Measurements from ENCODE around the gene EEIG2. TPM values are rescaled to one million over a fixed set of nuclear protein-coding genes. Genes with fewer than 3 reads are reported as not detected.

The EEIG2 gene
- total RNA-seq, 1 donor from 2014 or later: 20.0 TPM

DNA sequence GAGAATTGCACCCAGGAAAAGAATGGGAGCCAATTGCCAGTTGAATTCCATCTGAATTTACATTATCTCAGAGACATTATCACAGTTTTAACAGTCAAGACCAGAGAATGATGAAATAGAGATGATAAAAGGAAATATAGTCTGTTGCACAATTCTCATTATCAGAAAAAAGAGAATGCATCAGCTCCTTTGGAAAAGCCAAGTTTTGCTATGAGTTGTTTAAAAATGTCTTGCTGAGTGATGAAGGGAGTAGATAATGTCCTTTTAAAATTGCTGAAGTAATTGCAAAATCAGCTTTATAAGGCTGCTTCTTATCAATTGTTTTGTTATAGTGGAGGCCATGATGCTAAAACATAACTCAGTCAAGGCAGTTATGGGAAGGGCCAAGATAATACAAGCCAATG lies 37.9 kb upstream of the EEIG2 start:
- intact Hi-C loops (cut with DNase I): no loop called here
- ATAC-seq: no peak
- Histone ChIP-seq H3K27me3 (ENCODE audit: low read depth) (no peaks in the 10 kb centered on the region), H3K36me3 (no peaks in the 10 kb centered on the region), H3K9me3 (no peaks in the 10 kb centered on the region), H3K27ac (no peak overlapping the region), H3K4me1 (no peaks in the 10 kb centered on the region), H3K4me3 (no peak overlapping the region)
- DNase-seq: no peak
- TF ChIP-seq, protein P1, sequence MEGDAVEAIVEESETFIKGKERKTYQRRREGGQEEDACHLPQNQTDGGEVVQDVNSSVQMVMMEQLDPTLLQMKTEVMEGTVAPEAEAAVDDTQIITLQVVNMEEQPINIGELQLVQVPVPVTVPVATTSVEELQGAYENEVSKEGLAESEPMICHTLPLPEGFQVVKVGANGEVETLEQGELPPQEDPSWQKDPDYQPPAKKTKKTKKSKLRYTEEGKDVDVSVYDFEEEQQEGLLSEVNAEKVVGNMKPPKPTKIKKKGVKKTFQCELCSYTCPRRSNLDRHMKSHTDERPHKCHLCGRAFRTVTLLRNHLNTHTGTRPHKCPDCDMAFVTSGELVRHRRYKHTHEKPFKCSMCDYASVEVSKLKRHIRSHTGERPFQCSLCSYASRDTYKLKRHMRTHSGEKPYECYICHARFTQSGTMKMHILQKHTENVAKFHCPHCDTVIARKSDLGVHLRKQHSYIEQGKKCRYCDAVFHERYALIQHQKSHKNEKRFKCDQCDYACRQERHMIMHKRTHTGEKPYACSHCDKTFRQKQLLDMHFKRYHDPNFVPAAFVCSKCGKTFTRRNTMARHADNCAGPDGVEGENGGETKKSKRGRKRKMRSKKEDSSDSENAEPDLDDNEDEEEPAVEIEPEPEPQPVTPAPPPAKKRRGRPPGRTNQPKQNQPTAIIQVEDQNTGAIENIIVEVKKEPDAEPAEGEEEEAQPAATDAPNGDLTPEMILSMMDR (IDR thresholded peaks at IDR 0.05): no peak

DNA sequence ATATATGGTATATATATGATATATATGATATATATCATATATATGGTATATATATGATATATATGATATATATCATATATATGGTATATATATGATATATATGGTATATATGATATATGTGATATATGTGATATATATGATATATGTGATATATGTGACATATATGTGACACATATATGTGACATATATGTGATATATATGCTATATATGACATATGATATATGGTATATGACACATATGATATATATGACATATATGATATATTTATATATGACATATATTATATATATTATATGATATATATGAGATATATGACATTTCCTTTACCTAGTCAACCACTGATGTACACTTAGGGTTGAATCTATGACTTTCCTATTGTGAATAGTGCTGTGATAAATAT lies 36.1 kb upstream of the EEIG2 start:
- no peaks in the 10 kb centered on the region for H3K36me3 ChIP-seq
- intact Hi-C loops (cut with DNase I): no loop called here
- H3K4me3 ChIP-seq: no peak overlapping the region
- ATAC-seq (no peak), DNase-seq (no peak)
- H3K4me1 ChIP-seq: no peaks in the 10 kb centered on the region
- H3K9me3 ChIP-seq: no peaks in the 10 kb centered on the region
- no peaks in the 10 kb centered on the region for H3K27me3 ChIP-seq (ENCODE audit: low read depth)
- TF ChIP-seq, protein P1 (IDR thresholded peaks at IDR 0.05): no peak
- H3K27ac ChIP-seq: no peak overlapping the region

DNA sequence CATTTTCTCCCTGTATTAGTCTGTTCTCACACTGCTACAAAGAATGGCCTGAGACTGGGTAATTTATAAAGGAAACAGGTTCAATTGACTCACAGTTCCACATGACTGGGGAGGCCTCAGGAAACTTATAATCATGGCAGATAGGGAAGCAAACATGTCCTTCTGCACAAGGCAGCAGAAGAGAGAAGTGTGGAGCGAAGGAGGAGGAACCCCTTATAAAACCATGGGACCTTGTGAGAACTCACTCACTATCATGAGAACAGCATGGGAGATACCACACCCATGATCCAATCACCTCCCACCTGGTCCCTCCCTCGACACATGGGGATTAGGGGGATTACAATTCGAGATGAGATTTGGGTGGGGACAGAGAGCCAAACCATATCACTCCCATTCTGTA lies 35.2 kb upstream of the EEIG2 start:
- Histone ChIP-seq H3K27me3 (ENCODE audit: low read depth) (no peaks in the 10 kb centered on the region), H3K4me3 (no peak overlapping the region), H3K36me3 (no peaks in the 10 kb centered on the region), H3K9me3 (no peaks in the 10 kb centered on the region), H3K4me1 (no peaks in the 10 kb centered on the region), H3K27ac (no peak overlapping the region)
- ATAC-seq (no peak), DNase-seq (no peak)
- intact Hi-C loops (cut with DNase I): no loop called here
- TF ChIP-seq, protein P1 (IDR thresholded peaks at IDR 0.05): no peak

DNA sequence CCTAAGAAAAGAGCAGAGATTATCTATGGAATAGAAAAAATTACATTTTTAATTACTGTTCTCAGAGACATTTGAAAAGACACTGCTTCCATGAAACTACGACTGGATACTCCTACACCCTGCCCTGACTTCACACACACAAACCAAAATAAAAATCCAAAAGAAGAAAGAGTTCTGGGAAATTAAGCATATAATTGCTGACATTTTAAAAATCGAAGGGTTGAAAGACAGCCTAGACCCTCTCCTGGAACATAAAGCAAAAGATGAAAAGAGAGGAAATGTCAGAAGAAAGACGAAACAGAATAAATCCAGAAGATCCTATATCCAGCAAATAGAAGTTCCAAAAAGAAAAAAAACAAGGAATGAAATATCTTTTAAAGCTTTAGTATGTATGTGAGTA lies 32.8 kb upstream of the EEIG2 start:
- Histone ChIP-seq H3K27ac (no peak overlapping the region), H3K4me1 (peaks cover 7% of the 10 kb centered on the region), H3K36me3 (no peaks in the 10 kb centered on the region), H3K27me3 (ENCODE audit: low read depth) (no peaks in the 10 kb centered on the region), H3K4me3 (no peak overlapping the region), H3K9me3 (no peaks in the 10 kb centered on the region)
- no peak for ATAC-seq
- intact Hi-C loops (cut with DNase I): no loop called here
- TF ChIP-seq, protein P1 (IDR thresholded peaks at IDR 0.05): no peak
- DNase-seq: no peak

DNA sequence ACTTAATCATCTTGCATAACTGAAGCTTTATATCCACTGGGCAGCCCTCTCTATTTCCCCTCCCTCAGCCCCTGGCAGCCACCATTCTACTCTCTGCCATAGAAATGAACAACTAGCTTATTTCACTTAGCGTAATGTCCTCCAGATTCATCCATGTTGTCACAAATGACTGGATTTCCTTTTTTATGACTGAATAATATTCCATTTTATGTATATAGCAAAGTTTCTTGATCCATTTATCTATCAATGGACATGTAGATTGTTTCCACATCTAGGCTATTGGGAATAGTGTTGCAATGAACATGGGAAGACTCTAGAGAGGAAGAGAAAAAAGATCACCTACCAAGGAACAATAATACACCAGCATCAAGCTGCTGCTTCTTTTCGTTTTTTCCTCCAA lies 32.1 kb upstream of the EEIG2 start:
- no peak overlapping the region for H3K4me3 ChIP-seq

More for the DNA sequence above, 32.1 kb upstream of the EEIG2 start:
- ATAC-seq: no peak
- H3K36me3 ChIP-seq: no peaks in the 10 kb centered on the region
- TF ChIP-seq, protein P1 (IDR thresholded peaks at IDR 0.05): no peak
- H3K9me3 ChIP-seq: no peaks in the 10 kb centered on the region
- no peak for DNase-seq
- no peak overlapping the region for H3K27ac ChIP-seq
- H3K4me1 ChIP-seq: peaks cover 7% of the 10 kb centered on the region
- H3K27me3 ChIP-seq (ENCODE audit: low read depth): no peaks in the 10 kb centered on the region
- intact Hi-C loops (cut with DNase I): no loop called here

Data from lower lobe of right lung (tissue), 2 donors.